22Rv1 (cell line): ENCODE data around the gene DKKL1.

ENCODE experiments used
- CTCF ChIP-seq: fragments of 450-650 bp; IDR thresholded peaks from 2 replicates; pipeline ENCODE4 v1.5.1; 2017; ENCODE audit warnings: mild to moderate bottlenecking
- ZFX ChIP-seq: fragments of 450-650 bp; IDR thresholded peaks from 2 replicates; pipeline ENCODE4 v1.6.1; 2017; ENCODE audit warnings: antibody characterized with exemption, borderline replicate concordance

GRCh38 chr19:49337267-49338022, 26.2 kb upstream of the DKKL1 start:
- TF ChIP-seq CTCF = no peak
- no peak for TF ChIP-seq ZFX
